Ecto neural progenitor cell (in vitro differentiated cells): ENCODE results near the gene EGF.
"Not testable (repeated sequence)": the region's sequence is repeated elsewhere in the genome, so short reads cannot be mapped to it uniquely, and the experiment has no call there.

Experiments used
- DNase-seq: peaks from one replicate; pipeline ENCODE4 v3.0.0-alpha.2; 2018; ENCODE audit warnings: low spot score

Gene EGF

GRCh38 chr4:109912706-109913595, at the start of gene EGF:
TSS of gene EGF (plus strand) at chr4:109912883. CDS start at chr4:109913336, 453 bp downstream.
- no peak for DNase-seq

DNA sequence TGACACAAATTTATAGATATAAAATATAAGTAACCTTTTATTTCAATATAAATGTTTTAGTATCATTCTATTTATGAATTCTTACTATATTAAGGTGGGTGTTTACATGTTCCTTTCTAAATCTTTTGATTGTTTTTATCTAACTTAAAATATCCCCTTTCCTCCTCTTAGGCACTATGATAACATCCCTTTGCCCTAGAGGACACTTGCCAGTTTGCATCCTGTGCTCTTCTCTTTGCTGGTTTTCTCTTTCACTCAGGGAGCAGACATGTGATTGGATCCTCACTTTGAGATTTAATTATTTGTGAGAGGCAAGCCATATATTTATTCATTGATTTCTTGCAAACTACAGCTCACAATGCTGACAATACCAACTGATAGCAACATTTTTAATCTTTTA, 48.5 kb upstream of the EGF start:
- no peak for DNase-seq

DNA sequence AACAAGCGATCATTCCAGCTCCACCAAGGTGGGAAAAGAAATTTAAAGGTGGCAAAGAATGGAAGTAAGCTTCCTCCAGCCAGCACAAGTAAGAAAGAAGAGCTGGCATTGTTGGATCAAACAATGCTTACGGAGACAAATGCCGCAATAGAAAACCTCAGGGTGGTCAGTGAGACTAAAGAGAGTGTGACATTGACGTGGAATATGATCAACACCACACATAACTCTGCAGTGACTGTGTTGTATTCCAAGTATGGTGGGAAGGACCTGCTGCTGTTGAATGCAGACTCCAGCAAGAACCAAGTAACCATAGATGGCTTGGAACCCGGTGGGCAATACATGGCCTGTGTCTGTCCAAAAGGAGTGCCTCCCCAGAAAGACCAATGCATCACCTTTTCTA, 42.6 kb upstream of the EGF start:
- DNase-seq: no peak

GRCh38 chr4:109872065-109872464, 40.6 kb upstream of the EGF start:
- DNase-seq: no peak

DNA sequence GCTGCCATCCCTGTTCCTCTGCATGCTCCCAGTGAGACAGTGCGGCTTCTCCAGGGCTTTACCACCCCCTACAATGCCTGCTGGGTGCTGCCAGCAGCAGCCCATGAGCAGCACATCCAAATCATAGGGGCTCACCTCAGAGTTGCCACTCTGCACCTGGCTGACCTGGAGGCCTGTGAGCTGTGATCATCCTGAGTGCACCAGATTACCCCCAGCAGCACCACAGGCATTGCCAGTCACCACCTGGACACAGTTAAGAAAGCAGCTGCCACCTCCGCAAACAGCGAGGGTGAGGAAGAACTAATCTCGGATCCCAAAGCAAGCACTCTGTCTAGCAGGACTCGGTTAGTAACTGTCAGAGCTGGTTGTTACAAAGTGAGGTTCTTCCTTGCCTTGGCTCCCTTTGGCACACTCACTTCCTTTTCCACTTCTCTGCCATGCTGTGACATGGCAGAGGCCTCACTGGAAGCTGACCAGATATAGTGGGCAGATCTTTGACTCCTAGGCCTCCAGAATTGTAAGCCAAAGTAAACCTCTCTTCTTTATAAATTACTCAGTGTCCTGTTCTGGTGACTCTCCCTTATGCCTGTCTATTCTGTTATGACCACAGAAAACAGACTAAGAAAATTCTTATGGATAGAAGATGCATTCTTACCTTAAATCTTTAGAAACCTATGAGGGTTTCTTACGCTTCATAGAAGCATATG, 39.6 kb upstream of the EGF start:
- no peak for DNase-seq

- no peak for DNase-seq
Observed at GRCh38 chr4:109873791-109874514, 38.7 kb upstream of the EGF start.

DNA sequence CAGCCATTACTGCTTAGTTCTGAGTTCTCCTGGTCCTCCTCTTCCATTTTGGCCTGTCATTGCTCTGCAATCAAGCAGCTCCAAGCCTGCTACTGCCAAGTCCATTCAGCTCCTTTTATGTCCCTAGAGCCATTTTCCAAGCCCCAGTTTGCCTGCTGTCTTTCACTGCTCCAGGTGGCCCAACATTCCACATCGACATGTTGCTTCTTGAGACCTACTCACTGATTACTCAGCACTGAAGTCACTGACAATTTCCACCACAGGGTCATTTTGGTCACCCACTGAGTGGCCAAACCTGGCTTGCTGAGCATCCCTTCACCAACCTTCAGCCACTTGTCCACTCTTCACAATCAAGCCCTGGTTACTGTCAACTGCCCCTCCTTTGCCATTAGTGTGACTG, 37.6 kb upstream of the EGF start:
- no peak for DNase-seq

DNA sequence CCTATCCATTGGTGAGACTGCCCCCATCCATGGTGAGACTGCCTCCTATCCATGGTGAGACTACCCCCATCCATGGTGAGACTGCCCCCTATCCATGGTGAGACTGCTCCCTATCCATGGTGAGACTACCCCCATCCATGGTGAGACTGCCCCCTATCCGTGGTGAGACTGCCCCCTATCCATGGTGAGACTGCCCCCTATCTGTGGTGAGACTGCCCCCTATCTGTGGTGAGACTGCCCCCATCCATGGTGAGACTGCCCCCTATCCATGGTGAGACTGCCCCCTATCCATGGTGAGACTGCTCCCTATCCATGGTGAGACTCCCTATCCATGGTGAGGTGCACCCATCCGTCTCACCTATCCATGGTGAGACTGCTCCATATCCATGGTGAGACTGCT, 37.1 kb upstream of the EGF start:
- not testable (repeated sequence) for DNase-seq

GRCh38 chr4:109876634-109877265, 35.9 kb upstream of the EGF start:
- no peak for DNase-seq

- DNase-seq: no peak
Observed at GRCh38 chr4:109877400-109877799, 35.3 kb upstream of the EGF start.

DNA sequence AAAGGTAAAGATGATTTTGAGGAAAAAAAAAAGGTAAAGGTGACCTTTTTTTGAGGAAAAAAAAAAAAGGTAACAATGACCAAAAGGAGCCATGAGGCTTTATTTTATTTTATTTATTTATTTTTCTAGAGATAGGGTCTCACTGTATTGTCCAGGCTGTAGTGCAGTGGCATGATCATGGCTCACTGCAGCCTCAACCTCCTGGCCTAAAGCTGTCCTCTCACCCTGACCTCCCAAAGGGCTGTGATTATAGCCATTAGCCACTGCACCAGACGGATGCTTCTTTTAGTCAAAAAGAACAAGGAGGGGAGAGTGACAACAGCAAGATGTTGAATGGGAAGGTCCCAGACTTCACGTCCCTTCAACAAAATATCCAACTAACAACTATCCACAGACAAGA, 34.3 kb upstream of the EGF start:
- DNase-seq: no peak

DNA sequence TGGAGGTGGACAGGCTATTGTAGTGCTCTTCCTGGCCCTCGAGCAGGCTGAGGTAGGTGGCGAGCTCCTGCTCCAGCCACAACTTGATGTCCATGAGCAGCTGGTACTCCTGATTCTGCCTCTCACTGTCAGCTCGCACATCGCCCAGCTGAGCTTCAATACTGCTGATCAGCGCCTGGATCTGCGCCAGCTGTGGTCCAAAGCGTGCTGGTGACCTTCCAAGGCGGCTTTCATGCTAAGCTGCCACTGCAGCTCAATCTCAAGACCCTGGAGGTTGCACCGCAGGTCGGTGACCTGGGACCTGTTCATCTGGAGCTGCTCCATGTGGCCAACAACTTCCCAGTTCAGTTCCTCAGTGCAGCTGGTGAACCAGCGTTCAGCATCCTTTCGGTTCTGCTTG, 33.6 kb upstream of the EGF start:
- DNase-seq: no peak

- DNase-seq: no peak
Observed at GRCh38 chr4:109879636-109880314, 32.9 kb upstream of the EGF start.

DNA sequence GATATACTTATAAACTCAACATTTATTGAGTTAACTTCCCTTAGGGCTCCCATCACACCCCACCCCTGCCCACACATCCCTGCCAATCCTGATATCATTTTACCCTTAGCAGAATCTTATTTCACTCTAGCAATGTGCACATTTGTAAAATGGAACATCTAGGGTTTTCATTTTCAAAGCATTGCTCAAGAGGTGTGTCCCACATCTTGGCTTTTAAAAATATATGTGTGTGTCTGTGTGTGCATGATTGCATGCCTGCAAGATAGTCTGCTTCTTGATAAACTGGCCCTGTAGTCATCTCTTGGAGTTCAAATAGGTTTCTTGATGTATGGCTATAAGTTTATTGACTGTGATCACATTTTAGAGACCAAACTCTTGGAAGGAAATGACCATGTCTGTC, 26.4 kb upstream of the EGF start:
- DNase-seq: no peak

- DNase-seq: no peak
Observed at GRCh38 chr4:109887071-109887470, 25.6 kb upstream of the EGF start.

DNA sequence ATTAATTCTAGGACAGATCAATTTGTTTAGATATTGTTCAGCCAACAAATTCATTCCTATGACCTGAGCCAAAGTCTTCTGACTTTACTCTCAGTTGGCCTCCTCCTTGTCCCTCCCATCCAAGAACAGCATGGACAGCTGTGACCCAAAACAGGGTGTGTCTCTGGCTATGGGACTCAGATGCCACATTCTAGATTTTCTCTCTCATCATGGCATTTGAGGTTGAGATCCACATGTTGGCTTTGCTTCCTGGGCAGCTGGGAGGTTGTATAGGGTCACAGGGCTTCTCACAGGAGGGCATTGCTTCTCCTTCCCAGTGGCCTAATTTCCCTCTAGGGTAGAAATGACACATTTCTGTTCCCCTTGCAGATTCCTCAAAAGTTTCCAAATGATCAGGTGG, 22.6 kb upstream of the EGF start:
- no peak for DNase-seq

GRCh38 chr4:109902559-109903251, 10.0 kb upstream of the EGF start:
- no peak for DNase-seq

- DNase-seq: no peak
Observed at GRCh38 chr4:109908731-109909130, 4.0 kb upstream of the EGF start.

DNA sequence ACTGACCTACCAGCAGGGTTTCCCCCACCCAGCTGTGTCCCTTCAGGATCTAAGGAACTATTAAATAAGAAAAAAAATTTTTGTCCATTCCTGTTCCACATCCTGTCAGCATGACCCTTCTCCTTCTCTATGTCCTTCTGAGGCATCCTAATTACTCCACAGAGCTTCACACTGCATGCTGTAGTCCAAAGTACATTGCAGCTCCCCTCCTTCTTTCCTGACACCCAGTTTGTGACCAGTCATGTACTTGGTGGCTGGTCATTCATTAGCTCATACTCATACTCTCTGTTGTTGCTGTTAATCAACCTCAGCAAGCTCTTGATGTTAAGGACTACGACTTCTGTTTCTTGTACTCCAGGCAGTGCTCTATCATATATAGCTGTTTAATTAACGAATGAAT, 2.4 kb upstream of the EGF start:
- DNase-seq: no peak

GRCh38 chr4:109913596-109914241, 1.0 kb downstream of the EGF start:
- DNase-seq: no peak

- no peak for DNase-seq
Observed at GRCh38 chr4:109914322-109914721, 1.6 kb downstream of the EGF start.
